Stimulated activated CD8-positive, alpha-beta memory T cell treated with anti-CD3 and anti-CD28 coated beads, Interleukin-15, amount 100 ng/mL, for 48 hours (primary cell): Measurements from ENCODE around the gene PODXL2.
"Not testable (repeated sequence)": the region's sequence is repeated elsewhere in the genome, so short reads cannot be mapped to it uniquely, and the experiment has no call there.

Experiments
- DNase-seq, 2 donors: peaks; one replicate each; pipeline ENCODE4 v3.0.0-alpha.2; 2020; ENCODE audit warnings: low read depth in 2 of 2

Gene PODXL2

GRCh38 chr3:127689266-127689860 lies 60.4 kb downstream of the PODXL2 start:
- DNase-seq = no peak

DNA sequence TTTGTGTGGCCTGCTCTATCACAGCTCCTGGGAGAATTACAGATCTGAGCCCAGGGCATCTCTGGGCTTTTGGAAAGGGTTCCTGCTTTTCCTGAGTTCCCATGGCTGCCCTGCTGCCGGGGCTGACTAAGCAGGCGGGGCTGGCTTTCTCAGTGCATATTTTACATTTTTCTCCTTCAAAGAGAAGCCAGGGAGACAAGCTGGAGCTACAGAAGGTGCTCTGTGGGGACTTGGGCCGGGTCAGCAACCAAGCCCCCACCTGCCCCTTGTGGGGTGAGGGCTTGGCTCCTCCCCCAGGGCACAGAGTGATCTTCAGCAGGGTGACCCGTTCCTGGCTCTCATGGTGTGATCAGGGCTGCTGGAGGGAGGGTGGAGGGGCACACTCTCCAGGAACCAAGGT lies 61.1 kb downstream of the PODXL2 start:
- DNase-seq = no peak

GRCh38 chr3:127690823-127691452 lies 62.0 kb downstream of the PODXL2 start:
- DNase-seq = no peak

DNA sequence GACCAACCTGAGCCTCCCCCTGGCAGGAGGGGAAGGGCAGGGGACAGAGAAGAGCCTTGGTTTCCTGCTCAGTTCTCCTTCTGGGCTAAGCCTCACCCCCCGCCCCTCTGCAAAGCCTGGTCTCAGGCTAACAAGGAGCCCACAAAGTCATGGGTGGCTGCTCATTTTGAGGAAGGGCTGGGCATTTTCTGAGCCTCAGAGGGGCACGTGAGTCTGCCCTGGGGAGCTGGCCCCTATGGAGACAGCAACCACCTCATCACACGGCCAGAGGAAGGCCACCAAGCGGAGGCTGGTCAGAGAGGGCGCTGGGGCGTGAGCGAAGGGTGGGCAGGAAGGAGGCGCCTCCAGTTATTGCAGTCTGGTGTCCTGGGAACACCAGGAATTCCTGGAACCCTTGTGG lies 62.5 kb downstream of the PODXL2 start:
- DNase-seq = no peak

GRCh38 chr3:127691974-127692373 lies 63.0 kb downstream of the PODXL2 start:
- DNase-seq = no peak

DNA sequence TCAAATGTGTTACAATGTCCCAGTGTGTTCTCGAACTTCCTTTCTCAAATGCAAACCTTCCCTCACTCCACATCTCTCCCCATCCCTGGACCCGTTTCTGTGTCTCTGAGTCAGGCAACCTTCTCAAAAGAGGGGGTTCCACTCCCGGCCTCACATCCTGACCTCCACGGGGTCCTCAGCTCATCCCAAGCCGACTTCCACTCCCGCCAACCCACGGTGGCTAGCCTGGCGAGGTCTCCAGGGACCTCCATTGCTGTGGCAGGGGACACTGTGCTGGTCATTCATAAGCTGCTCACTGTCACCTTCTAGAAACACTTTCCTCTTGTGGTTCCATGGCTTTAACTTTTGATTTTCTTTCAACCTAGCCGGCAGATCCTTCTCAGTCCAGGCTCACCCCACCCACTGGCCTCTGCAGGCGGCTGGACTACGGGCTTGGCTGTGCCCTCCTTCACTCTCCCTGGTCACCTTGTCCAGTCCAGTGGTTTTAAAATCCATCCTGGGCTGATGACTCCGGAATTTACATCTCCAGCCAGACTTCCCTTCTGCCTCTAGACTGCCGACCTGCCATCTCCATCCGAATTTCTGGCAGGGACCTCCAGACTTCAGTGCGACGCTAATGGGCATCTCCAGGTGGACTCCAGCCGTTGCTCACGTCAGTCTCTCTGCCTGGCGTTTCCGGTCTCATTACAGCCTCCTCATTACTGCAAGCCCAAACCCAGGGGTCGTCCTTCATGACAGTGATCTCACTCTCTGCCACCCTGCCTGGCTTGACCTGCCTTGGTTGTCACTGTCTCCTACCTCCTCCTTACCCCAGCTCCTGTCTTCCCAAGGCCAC lies 63.7 kb downstream of the PODXL2 start:
- DNase-seq = no peak

- DNase-seq = no peak
Observed at GRCh38 chr3:127693336-127693843, 64.4 kb downstream of the PODXL2 start.

DNA sequence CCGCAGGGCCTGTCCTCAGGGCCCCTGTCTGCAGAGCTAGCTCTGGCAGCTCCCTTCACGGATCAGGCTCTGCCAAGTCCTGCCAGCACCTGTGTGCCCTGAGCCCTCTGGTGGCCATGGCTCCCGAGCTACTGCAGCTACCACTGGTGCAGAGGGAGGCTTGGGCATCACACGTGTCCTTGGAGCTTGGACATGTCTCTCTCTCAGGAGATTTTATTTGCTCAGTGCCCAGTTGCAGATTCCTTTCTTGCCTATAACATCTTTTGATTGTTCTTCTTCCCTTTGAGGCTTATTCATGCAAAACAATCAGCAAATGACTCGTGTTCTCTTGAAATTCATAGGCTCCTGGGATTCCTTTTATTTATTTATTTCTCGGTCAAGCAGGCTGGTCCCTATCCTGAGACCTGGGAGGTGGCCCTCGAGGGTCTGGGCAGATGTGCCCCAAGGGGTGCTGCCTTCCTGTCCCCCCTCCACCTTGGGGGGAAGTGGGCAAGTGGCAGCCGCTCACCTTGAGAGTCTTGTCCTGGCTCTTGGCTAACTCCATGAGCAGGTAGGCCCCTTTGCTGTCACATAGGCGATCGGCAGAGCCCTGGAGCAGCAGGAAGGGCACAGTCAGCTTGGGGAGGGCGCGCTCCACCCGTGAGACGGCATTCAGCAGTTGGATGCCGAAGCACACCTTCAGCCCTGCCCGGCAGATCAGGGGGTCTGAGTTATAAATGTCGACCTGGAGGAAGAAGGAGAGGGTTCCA lies 65.7 kb downstream of the PODXL2 start:
- DNase-seq = no peak

GRCh38 chr3:127697551-127698240 lies 68.7 kb downstream of the PODXL2 start:
- peak in 1 of 2 donors; percentile 25 for DNase-seq

GRCh38 chr3:127698286-127698685 lies 69.3 kb downstream of the PODXL2 start:
- no peak for DNase-seq

DNA sequence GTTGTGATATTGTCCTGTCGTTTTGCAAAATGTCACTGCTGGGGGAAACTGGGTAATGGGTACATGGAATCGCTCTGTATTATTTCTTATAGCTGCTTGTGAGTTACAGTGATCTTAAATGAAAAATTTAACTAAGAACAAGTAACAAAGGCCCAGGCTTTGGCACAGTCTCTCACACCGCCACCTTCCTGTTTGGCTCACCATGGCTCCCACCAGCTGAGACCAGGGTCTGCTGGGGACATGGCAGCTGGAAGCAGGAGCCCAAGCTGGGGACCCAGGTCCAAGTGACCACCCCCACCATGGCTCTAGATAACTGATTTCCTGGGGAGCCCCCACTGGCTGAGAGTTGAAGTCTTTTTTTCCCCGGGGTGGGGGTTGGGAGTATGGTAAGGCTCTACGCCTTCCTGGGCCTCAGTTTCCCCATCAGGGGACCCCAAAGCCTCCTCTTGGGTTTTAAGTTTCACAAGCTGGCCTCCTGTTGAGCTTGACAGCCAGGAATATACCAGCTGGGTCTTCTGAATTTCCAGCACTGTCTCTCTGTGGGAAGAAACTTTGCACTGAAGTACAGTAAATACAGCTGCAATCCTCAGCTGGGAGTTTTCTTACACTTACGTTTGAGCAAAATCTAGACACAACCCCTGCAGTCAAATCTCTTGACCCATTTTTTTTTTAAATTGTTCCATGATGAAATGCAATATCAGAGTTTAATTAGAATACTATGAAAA lies 69.9 kb downstream of the PODXL2 start:
- no peak for DNase-seq

- DNase-seq = no peak
Observed at GRCh38 chr3:127699416-127700300, 70.7 kb downstream of the PODXL2 start.

GRCh38 chr3:127700406-127700805 lies 71.4 kb downstream of the PODXL2 start:
- DNase-seq = no peak

GRCh38 chr3:127701280-127701911 lies 72.4 kb downstream of the PODXL2 start:
- DNase-seq = no peak

DNA sequence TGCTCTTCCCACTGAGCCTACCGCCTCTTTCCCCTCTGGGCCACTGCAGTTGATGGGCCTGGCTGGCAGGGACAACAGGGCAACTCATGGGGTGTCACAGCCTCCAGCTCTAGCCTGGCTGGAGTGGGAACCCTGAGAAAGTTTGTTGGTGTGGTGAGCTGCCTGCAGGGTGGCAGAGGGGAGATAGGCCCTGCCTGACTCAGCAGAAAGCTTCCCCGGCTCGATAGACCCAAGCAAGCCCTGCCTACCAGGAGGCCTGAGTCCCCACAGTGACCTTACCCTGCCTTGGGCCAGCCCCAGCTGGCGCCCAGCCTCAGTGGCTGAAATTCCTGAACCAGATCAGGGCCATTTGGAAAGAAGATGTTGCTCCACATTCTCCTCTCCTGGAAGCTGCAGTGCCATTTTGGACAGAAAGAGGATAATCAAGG lies 73.2 kb downstream of the PODXL2 start:
- no peak for DNase-seq

DNA sequence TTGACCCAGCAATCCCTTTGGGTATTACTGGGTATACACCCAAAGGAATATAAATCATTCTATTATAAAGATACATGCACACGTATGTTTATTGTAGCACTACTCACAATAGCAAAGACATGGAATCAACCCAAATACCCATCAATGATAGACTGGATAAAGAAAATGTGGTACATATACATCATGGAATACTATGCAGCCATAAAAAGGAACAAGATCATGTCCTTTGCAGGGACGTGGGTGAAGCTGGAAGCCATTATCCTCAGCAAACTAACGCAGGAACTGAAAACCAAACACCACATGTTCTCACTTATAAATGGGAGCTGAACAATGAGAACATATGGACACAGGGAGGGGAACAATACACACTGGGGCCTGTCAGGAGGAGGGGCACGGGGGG lies 75.9 kb downstream of the PODXL2 start:
- DNase-seq = not testable (repeated sequence)

DNA sequence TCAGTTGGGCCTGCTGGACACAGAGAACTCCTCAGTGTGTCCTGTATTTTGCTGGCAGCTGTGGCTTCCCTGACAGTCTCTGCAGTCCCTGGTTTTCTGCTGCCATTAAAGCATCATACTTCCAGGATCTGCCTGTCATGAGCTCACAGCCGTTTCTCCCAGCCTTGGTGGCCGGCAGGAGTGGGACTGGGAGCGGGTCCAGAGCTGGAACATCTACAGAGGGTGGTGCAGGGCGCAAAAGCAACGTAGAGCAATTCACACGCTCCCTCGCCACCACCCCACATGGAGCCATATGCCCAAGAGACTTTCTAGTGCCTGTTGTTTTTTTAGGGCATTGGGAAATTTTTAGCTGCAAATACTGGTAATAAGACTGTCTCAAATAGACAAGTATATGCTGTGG lies 77.3 kb downstream of the PODXL2 start:
- no peak for DNase-seq

- DNase-seq = no peak
Observed at GRCh38 chr3:127706785-127707351, 77.9 kb downstream of the PODXL2 start.
